Fibroblast of villous mesenchyme (primary cell): ENCODE results near the gene LCP2. TPM values are rescaled to one million over a fixed set of nuclear protein-coding genes. Genes with fewer than 3 reads are reported as not detected.

ENCODE experiments used
- DNase-seq: peaks from one replicate; pipeline ENCODE4 v3.0.0-alpha.2; 2010; ENCODE audit warnings: low read depth
- H3K4me3 ChIP-seq: 2 replicates; pipeline ENCODE4 v1.5.1; 2011; ENCODE audit warnings: low read depth, mild to moderate bottlenecking, low read length
- total RNA-seq: library from RNA; depleted of rRNA; stranded (reverse); fragments of >200 nt; gene quantifications from 2 replicates; pipeline ENCODE4 v1.2.3, GENCODE V29; 2012
- TF ChIP-seq, protein P1 (sequence below): IDR thresholded peaks from 2 replicates; pipeline ENCODE4 v1.5.1; 2012; ENCODE audit warnings: low read depth, mild to moderate bottlenecking, low read length; ENCODE audit not compliant: insufficient read depth

Gene LCP2
- total RNA-seq, 1 donor = not detected

DNA sequence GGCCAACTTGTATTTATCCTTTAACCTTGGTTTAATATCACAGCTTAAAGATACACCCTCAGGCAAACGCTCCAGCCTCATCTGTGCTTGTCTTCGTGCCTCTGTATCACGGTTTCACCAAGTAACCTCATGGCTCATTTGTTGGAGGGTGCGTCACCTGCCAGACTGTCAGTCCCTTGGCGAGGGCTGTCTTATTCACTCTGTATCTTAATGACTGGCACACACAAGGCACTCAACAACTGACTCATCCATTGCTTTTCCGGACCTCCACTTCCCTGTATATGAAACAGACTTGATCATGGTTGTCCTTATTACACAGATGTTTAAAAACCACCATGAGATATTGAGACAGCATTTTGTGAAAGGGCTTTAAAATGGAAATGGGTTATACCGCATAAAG lies 28.0 kb downstream of the LCP2 start:
- TF ChIP-seq, protein P1, sequence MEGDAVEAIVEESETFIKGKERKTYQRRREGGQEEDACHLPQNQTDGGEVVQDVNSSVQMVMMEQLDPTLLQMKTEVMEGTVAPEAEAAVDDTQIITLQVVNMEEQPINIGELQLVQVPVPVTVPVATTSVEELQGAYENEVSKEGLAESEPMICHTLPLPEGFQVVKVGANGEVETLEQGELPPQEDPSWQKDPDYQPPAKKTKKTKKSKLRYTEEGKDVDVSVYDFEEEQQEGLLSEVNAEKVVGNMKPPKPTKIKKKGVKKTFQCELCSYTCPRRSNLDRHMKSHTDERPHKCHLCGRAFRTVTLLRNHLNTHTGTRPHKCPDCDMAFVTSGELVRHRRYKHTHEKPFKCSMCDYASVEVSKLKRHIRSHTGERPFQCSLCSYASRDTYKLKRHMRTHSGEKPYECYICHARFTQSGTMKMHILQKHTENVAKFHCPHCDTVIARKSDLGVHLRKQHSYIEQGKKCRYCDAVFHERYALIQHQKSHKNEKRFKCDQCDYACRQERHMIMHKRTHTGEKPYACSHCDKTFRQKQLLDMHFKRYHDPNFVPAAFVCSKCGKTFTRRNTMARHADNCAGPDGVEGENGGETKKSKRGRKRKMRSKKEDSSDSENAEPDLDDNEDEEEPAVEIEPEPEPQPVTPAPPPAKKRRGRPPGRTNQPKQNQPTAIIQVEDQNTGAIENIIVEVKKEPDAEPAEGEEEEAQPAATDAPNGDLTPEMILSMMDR = no peak
- no peak overlapping the region for H3K4me3 ChIP-seq
- DNase-seq = no peak

DNA sequence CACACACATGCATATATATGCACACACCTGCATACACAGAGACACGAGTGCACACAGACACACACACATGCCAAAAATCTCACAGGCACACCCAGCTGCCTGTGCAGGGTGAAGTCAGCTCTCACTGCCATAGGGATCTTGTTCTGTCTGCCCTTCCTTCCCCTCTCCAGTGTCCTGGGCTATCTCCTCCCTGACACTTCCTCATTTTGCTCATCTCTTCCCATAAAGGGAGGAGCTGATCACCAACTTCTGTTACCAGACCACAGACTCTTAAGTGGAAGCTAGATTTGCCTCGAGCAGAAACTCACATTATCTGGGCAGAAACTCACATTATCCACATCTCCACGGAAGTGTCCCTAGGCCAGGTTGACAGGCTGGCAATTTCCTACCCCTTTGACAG lies 28.7 kb downstream of the LCP2 start:
- no peak for DNase-seq
- no peak overlapping the region for H3K4me3 ChIP-seq
- TF ChIP-seq, protein P1 = no peak

DNA sequence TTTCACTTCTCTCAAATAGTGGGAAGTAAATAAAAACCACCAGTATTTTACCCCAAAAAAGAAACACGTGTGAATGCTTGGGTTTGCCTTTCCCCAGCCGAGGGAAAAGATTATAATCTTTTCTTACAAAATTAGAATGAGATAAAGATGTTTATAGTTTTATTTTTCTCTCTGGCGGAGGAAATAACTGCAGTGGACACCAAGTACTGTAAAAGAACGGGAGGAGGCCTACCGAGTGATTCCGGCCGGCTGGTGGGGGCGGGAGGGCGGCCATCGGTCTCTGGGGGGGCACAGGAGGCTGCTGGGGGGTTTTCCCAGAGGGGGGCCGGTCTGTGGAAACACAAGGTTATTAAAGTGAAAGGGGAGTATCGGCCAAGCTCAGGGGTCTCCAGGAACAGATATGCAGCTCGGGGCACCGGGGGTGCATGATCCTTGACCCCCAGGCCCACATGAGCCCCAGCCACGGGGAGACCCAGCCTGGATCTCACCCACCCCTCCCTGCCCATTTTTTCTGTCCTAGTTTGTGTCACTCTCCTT lies 29.4 kb downstream of the LCP2 start:
- TF ChIP-seq, protein P1 = no peak
- no peak overlapping the region for H3K4me3 ChIP-seq
- DNase-seq = no peak

DNA sequence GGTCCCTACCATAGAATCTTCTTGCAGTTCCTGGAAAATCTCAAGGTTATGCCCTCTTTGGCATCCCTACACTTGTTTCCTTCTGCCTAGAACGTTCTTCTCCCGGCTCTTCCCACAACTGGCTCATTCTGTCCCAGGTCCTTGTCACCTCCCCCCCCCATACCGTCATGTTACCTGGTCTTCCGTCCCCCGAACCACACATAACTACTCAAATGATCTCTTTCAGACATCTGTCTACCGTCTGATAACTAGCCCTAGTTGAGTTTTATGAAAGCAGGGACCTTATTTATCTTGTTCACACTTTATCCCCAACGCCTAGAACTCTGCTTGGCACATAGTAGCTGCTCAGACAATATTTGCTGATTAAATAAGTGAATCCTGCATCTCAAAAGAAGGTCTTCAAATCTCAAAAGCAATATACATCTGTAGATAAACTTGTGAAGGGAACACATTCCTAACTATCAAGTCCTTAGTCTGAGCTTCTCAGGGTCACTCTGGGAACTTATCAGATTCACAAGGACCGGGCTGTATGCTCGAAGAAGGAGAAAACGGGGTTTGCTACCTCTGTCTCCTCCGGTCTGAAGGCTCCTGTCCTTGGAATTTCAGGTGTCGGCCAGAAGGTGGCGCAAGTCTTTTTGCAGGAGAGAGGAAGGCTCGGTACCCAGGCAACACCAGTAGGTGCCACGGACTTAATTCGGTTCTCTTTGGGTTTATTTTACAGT lies 30.0 kb downstream of the LCP2 start:
- TF ChIP-seq, protein P1 = peak; percentile 90
- H3K4me3 ChIP-seq = no peak overlapping the region
- peak; percentile 69 for DNase-seq

DNA sequence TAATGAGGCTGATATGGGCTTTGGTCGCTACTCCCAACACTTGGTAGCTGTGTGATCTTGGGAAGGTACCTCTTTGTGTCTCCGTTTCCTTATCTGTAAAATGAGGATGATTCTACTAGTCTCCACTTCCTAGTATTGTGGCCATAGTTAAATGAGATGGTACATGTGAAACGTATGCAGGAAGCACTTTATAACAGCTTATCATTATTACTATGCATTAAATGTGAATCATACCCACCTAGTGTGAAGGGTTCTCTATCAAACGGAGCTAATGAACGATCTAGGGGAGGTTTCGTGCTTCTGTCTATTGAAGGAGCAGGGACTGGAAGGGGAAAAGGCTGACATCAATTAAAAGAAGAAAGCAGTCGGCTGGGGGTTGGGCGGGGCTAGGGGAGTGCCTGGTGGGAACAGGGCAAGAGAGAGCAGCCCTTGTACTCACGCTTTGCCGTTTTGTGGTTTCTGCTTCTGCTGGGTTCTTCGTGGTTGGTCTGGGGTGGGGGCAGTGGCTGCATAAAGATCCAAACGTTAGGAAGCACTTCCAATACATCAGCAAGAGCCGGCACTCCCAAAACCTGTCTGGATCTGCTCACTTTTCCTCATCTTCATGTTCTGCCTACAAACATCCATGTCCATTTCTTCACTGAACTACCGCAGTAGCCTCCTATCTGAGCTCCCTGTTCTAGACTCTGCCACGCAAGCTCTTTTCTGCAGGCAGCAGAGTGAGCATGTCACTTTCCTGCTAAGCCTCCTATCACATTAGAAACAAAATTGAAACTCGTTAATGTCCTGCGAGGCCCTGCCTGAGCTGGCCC lies 30.8 kb downstream of the LCP2 start:
- no peak for DNase-seq
- no peak overlapping the region for H3K4me3 ChIP-seq
- TF ChIP-seq, protein P1 = no peak

DNA sequence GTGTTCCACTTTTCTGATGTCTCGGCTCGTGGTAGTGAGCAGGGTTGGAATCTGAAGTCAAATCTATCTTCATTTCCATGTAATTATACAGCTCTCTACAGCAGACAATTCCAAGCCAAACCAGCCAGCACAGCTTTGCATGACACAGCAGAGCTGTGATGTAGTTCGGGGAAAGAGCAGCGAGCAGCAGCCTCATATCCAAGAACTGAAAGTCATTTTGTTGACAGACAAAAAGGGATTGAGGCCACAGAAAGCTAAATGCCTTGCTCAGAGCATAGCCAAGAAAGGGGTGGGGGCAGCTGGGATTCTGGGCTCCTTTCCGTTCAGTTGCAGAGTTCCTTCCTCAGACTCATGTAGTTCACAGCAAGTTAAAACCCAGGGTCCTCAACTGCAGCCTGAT lies 32.1 kb downstream of the LCP2 start:
- H3K4me3 ChIP-seq = no peak overlapping the region
- no peak for DNase-seq
- TF ChIP-seq, protein P1 = no peak
